ENCODE measurements around the gene KRTAP10-8.
"Not testable (repeated sequence)": the region's sequence is repeated elsewhere in the genome, so short reads cannot be mapped to it uniquely, and the experiment has no call there.

Gene KRTAP10-8

GRCh38 chr21:44618504-44618903 lies 6.6 kb downstream of the KRTAP10-8 start:
- peak; percentile 2 for DNase-seq (ENCODE audit: low spot score)

GRCh38 chr21:44618909-44619308 lies 7.0 kb downstream of the KRTAP10-8 start:
- DNase-seq (ENCODE audit: low spot score): peak; percentile 3

- no peak for DNase-seq (ENCODE audit: low spot score)
Measured at GRCh38 chr21:44619886-44620285, 8.0 kb downstream of the KRTAP10-8 start.

- DNase-seq (ENCODE audit: low spot score): no peak
Measured at GRCh38 chr21:44623575-44623974, 11.7 kb downstream of the KRTAP10-8 start.

- DNase-seq (ENCODE audit: low spot score): no peak
Measured at GRCh38 chr21:44625756-44626155, 13.9 kb downstream of the KRTAP10-8 start.

- no peak for DNase-seq (ENCODE audit: low spot score)
Measured at GRCh38 chr21:44626262-44626661, 14.4 kb downstream of the KRTAP10-8 start.

GRCh38 chr21:44626673-44627143 lies 14.8 kb downstream of the KRTAP10-8 start, which contains the start of gene KRTAP10-9:
Gene KRTAP10-9 (plus strand): TSS chr21:44627093. CDS start chr21:44627172, 79 bp downstream.
- DNase-seq (ENCODE audit: low spot score): no peak

- not testable (repeated sequence) for DNase-seq (ENCODE audit: low spot score)
Measured at GRCh38 chr21:44627181-44627822, 15.4 kb downstream of the KRTAP10-8 start.

GRCh38 chr21:44627831-44628233 lies 16.0 kb downstream of the KRTAP10-8 start:
- not testable (repeated sequence) for DNase-seq (ENCODE audit: low spot score)

GRCh38 chr21:44628707-44629391 lies 17.0 kb downstream of the KRTAP10-8 start:
- DNase-seq (ENCODE audit: low spot score): no peak

- no peak for DNase-seq (ENCODE audit: low spot score)
Measured at GRCh38 chr21:44630440-44630839, 18.6 kb downstream of the KRTAP10-8 start.

GRCh38 chr21:44632067-44632466 lies 20.2 kb downstream of the KRTAP10-8 start:
- DNase-seq (ENCODE audit: low spot score): no peak

- no peak for DNase-seq (ENCODE audit: low spot score)
Measured at GRCh38 chr21:44636209-44637017, 24.5 kb downstream of the KRTAP10-8 start.

- DNase-seq (ENCODE audit: low spot score): no peak
Measured at GRCh38 chr21:44637018-44637850, 25.4 kb downstream of the KRTAP10-8 start, which contains the start of gene KRTAP10-10. Gene KRTAP10-10 (plus strand): TSS chr21:44637356. CDS start chr21:44637418, 62 bp downstream.

- DNase-seq (ENCODE audit: low spot score): not testable (repeated sequence)
Measured at GRCh38 chr21:44637851-44638348, 26.0 kb downstream of the KRTAP10-8 start.

GRCh38 chr21:44638506-44639330 lies 26.8 kb downstream of the KRTAP10-8 start:
- DNase-seq (ENCODE audit: low spot score): not testable (repeated sequence)

- no peak for DNase-seq (ENCODE audit: low spot score)
Measured at GRCh38 chr21:44639331-44639655, 27.4 kb downstream of the KRTAP10-8 start.

- DNase-seq (ENCODE audit: low spot score): no peak
Measured at GRCh38 chr21:44640761-44641160, 28.9 kb downstream of the KRTAP10-8 start.

GRCh38 chr21:44643741-44644310 lies 31.9 kb downstream of the KRTAP10-8 start:
- DNase-seq (ENCODE audit: low spot score): no peak

GRCh38 chr21:44644878-44645277 lies 33.0 kb downstream of the KRTAP10-8 start:
- DNase-seq (ENCODE audit: low spot score): no peak

Measured in kidney capillary endothelial cell (primary cell).